Measurements from ENCODE around the gene ZNF561. TPM values are rescaled to one million over a fixed set of nuclear protein-coding genes. Genes with fewer than 3 reads are reported as not detected.

Gene ZNF561
- total and polyA plus RNA-seq, 9 of the 15 experiments (the other 6 are each of a cell fraction or from before 2014, with no cell fraction given), result 13.9 to 34.9 (median 23.6) TPM

GRCh38 chr19:9621156-9622037 lies at the start of gene ZNF561 (continued):
- TF ChIP-seq FOXM1 (IDR thresholded peaks at IDR 0.05; ENCODE audit: low read depth), result peak; percentile 76; the same call in 1 of the 2 replicates
- TF ChIP-seq FOXM1 (CRISPR knock-in tag; IDR thresholded peaks at IDR 0.05; ENCODE audit: low read depth), result no peak
- TF ChIP-seq ZNF212 (CRISPR knock-in tag; IDR thresholded peaks at IDR 0.05), result no peak
- TF ChIP-seq TGIF2 (CRISPR knock-in tag; IDR thresholded peaks at IDR 0.05), result no peak
- no peak for TF ChIP-seq ZNF146 (CRISPR knock-in tag; IDR thresholded peaks at IDR 0.05; ENCODE audit: unreplicated experiment)
- TF ChIP-seq AFF1 (IDR thresholded peaks at IDR 0.05; ENCODE audit: low read depth in 1 of 2, partially characterized antibody in 2 of 2), result peak in 1 of 2 experiments; percentile 82
- peak; percentile 18; the same call in 1 of the 2 replicates for TF ChIP-seq EGR1 (conservative IDR thresholded peaks at IDR 0.05)
- TF ChIP-seq KDM4B (IDR thresholded peaks at IDR 0.05; ENCODE audit: borderline replicate concordance in 2 of 2, low read depth in 1 of 2), result peak in 1 of 2 experiments; percentile 80; a peak in 1 of 4 replicates
- TF ChIP-seq GABPB1 (CRISPR knock-in tag; IDR thresholded peaks at IDR 0.05), result peak; percentile 99
- no peak for TF ChIP-seq RFX5 (IDR thresholded peaks at IDR 0.05; ENCODE audit: low read depth, low read length)
- TF ChIP-seq NONO (IDR thresholded peaks at IDR 0.05; ENCODE audit: low read depth in 2 of 2, low read length in 1 of 2), result no peak
- TF ChIP-seq PPARD (CRISPR knock-in tag; IDR thresholded peaks at IDR 0.05), result no peak
- TF ChIP-seq ZNF79 (CRISPR knock-in tag; IDR thresholded peaks at IDR 0.05; ENCODE audit: low read depth), result no peak
- no peak for TF ChIP-seq PTTG1 (tag; IDR thresholded peaks at IDR 0.05; ENCODE audit: low read depth)
- peak; percentile 61; the same call in 1 of the 2 replicates for TF ChIP-seq ZC3H11A (IDR thresholded peaks at IDR 0.05; ENCODE audit: low read depth, low read length)
- no peak for TF ChIP-seq ELF2 (CRISPR knock-in tag; IDR thresholded peaks at IDR 0.05)
- no peak for TF ChIP-seq TAF15 (IDR thresholded peaks at IDR 0.05; ENCODE audit: low read depth, low read length)
- no peak for TF ChIP-seq RBM17 (IDR thresholded peaks at IDR 0.05; ENCODE audit: borderline replicate concordance, low read depth, low read length)
- TF ChIP-seq ZNF133 (CRISPR knock-in tag; IDR thresholded peaks at IDR 0.05), result no peak
- no peak for TF ChIP-seq EZH2 (IDR thresholded peaks at IDR 0.05; ENCODE audit: borderline replicate concordance, low read depth, low read length)
- TF ChIP-seq FIP1L1 (IDR thresholded peaks at IDR 0.05; ENCODE audit: low read depth, low read length, poor library complexity, severe bottlenecking), result no peak
- TF ChIP-seq LEF1 (IDR thresholded peaks at IDR 0.05), result peak; percentile 77
- no peak for TF ChIP-seq ZNF408 (CRISPR knock-in tag; IDR thresholded peaks at IDR 0.05; ENCODE audit: low read depth)
- TF ChIP-seq FOXP1 (CRISPR knock-in tag; IDR thresholded peaks at IDR 0.05), result 0 out of 2 replicates have a peak, but pooled peaks have one; percentile 53
- peak; percentile 54 for TF ChIP-seq ARID1B (IDR thresholded peaks at IDR 0.05)
- no peak for TF ChIP-seq ASH1L (IDR thresholded peaks at IDR 0.05; ENCODE audit: borderline replicate concordance, low read depth, partially characterized antibody)

All from K562 (cell line).